H1 (cell line): Measurements from ENCODE around the gene TLE3.

Experiments
- EGR1 ChIP-seq: IDR thresholded peaks from 2 replicates; pipeline ENCODE4 v1.6.1; 2011; ENCODE audit warnings: low read depth, low read length, borderline replicate concordance
- EZH2 ChIP-seq: fragments of 200-600 bp; sonication (generic); IDR thresholded peaks from 2 replicates; pipeline ENCODE4 v1.7.1; 2012; ENCODE audit warnings: low read depth, mild to moderate bottlenecking, moderate library complexity, low read length, inconsistent platforms; ENCODE audit not compliant: severe bottlenecking
- TF ChIP-seq, protein P1 (sequence below): IDR thresholded peaks from 2 replicates; pipeline ENCODE4 v1.6.1; 2011; ENCODE audit warnings: low read length, improper control_type of control experiment

DNA sequence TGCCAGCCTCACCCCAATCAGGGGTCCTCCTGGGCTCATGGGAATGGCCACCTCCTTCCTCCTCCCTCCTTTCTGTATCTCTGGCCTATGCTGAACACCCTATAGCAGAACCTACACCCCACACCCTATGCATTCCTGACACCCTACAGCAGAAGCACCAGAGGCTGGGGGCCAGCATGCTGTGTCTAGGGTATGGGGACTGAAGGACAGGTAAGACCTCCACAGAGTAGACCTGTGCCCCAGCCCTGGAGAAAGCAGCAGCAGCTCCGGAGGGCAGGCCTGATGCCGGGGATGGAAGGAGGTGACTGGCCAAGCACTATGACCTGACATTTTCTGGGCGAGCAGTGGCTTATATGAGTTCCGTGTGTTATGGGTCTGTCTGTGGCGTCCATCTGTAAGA is 66.9 kb downstream of the TLE3 start:
- TF ChIP-seq, protein P1, sequence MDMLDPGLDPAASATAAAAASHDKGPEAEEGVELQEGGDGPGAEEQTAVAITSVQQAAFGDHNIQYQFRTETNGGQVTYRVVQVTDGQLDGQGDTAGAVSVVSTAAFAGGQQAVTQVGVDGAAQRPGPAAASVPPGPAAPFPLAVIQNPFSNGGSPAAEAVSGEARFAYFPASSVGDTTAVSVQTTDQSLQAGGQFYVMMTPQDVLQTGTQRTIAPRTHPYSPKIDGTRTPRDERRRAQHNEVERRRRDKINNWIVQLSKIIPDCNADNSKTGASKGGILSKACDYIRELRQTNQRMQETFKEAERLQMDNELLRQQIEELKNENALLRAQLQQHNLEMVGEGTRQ = no peak
- no peak for TF ChIP-seq EGR1
- no peak for TF ChIP-seq EZH2
